ENCODE results near the gene ZSWIM3.

DNA sequence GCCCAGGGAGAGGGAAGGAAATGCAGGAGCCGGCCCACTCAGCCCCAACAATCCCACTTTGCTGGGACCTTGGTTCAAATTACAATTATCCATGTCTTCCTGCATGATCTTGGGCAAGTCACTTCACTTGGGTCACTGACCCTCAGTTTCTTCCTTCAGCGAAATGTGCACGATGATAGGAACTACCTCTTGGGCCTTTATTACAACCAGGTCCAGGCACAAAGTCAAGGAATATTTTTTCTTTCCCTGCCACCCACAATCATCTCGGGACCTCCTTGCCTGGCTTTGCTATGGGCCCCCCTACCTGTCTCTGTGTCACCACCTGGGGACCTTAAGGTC lies 54.9 kb downstream of the ZSWIM3 start:
- TF ChIP-seq, protein P1, sequence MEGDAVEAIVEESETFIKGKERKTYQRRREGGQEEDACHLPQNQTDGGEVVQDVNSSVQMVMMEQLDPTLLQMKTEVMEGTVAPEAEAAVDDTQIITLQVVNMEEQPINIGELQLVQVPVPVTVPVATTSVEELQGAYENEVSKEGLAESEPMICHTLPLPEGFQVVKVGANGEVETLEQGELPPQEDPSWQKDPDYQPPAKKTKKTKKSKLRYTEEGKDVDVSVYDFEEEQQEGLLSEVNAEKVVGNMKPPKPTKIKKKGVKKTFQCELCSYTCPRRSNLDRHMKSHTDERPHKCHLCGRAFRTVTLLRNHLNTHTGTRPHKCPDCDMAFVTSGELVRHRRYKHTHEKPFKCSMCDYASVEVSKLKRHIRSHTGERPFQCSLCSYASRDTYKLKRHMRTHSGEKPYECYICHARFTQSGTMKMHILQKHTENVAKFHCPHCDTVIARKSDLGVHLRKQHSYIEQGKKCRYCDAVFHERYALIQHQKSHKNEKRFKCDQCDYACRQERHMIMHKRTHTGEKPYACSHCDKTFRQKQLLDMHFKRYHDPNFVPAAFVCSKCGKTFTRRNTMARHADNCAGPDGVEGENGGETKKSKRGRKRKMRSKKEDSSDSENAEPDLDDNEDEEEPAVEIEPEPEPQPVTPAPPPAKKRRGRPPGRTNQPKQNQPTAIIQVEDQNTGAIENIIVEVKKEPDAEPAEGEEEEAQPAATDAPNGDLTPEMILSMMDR (conservative IDR thresholded peaks at IDR 0.05 in 1 of 2, IDR thresholded peaks at IDR 0.05 in 1 of 2; ENCODE audit: low read depth in 1 of 2, low read length in 2 of 2), result no peak
- TF ChIP-seq EZH2 (IDR thresholded peaks at IDR 0.05; ENCODE audit: low read length, missing control alignments), result no peak

Measured in fibroblast of lung (primary cell).